Stimulated activated CD8-positive, alpha-beta memory T cell treated with anti-CD3 and anti-CD28 coated beads, Interleukin-2, amount 100 ng/mL, for 1 hour (primary cell): ENCODE results near the gene PLCXD1.
"Not testable (repeated sequence)": the region's sequence is repeated elsewhere in the genome, so short reads cannot be mapped to it uniquely, and the experiment has no call there.

ENCODE experiments used
- DNase-seq, 2 donors: peaks; one replicate each; pipeline ENCODE4 v3.0.0-alpha.2; 2020; ENCODE audit warnings: low read depth in 2 of 2

PLCXD1 gene

DNA sequence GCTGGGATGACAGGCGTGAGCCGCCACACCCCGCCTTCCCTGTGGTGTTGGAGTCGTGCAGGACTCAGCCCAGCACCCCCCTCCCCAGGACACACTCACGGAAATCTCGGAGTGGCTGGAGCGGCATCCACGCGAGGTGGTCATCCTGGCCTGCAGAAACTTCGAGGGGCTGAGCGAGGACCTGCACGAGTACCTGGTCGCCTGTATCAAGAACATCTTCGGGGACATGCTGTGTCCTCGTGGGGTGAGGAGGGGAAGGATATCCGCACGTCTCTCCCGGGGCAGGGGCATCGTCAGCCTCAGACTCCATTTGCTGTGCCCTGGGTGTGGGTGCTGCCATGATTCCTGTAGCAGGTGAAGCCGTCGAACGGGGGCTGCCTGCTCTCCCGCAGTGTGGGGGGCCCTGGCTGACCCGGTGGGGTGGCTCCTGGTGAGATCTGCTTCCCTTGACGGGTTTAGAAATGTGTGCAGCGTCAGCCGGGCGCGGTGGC, 10.3 kb downstream of the PLCXD1 start:
- DNase-seq = no peak

DNA sequence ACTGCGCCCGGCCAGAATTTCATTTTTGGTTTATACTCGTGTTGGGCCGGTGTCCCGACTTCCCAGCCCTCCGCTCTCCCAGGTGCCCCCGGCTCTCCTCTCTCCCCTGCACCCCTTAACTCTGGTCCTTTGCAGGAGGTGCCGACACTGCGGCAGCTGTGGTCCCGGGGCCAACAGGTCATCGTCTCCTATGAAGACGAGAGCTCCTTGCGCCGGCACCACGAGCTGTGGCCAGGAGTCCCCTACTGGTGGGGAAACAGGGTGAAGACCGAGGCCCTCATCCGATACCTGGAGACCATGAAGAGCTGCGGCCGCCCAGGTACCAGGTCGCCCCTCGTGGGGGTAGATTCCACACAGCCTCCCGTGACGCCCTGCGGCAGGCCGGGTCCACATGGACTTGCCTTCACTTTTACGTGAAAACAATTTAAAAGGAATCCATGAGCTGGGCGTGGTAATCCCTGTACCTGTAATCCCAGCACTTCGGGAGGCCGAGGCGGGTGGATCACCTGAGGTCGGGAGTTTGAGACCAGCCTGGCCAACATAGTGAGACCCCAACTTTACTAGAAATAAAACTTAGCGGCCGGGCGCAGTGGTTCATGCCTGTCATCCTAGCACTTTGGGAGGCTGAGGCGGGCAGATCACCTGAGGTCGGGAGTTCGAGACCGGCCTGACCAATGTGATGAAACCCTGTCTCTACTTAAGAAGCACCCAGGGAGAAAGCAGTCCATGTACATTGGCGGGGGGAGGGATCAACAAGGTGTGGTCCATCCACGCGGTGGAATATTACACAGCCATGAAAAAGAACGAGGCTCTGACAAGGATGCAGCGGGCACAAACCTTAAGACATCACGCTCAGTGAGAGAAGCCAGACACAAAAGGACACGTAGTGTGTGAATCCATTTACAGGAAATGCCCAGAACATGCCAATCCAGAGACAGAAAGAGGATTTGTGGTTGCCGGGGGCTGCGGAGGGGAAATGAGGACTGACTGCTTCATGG, 12.0 kb downstream of the PLCXD1 start:
- no peak for DNase-seq

DNA sequence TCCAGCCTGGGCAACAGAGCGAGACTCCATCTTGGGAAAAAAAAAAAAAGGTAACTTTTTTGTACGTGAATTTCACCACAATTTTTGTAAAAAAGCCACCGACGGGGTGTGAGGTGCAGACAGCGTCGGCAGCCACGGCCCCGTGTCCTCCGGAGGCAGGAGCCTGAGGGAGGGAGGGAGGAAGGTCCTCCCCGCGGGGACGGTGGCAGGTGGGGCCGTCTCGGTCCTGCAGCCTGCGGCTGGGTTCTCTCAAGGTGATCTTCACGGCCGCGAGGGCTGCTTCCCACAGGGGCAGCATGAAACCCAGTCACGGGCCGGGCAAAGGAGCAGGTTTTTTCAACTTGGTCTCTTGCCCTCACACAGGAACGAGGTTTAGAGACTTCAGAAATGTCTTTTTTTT, 14.0 kb downstream of the PLCXD1 start:
- DNase-seq = no peak

DNA sequence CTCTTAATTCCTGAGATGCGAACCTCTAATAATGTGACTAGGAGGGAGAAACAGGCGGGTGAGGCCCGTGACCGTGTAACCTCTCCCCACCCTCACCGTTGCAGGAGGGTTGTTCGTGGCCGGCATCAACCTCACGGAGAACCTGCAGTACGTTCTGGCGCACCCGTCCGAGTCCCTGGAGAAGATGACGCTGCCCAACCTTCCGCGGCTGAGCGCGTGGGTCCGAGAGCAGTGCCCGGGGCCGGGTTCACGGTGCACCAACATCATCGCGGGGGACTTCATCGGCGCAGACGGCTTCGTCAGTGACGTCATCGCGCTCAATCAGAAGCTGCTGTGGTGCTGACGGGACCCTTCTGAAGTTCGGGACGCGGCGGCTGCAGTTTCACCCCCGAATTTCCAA, 17.8 kb downstream of the PLCXD1 start:
- no peak for DNase-seq

DNA sequence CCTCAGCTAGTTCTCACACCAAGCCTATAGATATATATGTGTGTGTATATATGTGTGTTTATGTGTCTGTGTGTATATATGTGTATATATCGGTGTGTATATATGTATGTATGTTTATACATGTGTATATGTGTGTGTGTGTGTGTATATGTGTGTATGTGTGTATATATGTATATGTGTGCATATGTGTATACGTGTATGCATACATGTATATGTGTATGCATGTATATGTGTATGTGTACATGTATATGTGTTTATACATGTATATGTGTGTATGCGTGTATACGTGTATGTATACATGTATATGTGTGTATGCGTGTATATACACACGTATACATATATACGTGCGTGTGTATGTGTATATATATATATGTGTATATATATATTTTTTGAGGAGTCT, 19.2 kb downstream of the PLCXD1 start:
- no peak for DNase-seq

DNA sequence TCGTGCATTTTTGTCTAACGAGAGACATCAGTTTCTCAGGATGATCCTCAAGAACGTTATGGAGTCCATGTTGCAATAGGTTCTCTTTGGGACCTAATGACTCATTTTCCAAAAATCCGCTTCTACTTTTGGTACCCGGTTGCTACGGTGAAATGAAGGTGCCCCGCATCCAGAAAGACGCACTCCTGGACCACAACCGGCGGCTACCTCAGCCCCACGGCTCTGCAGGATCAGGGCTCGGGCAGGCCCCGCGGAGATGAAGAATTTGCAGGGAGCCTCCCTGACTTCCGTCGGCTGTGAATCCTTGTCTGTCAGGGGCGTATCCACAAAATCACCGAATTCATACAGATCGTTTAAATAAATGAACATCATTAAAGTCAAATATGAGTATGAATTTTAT, 21.8 kb downstream of the PLCXD1 start:
- no peak for DNase-seq

DNA sequence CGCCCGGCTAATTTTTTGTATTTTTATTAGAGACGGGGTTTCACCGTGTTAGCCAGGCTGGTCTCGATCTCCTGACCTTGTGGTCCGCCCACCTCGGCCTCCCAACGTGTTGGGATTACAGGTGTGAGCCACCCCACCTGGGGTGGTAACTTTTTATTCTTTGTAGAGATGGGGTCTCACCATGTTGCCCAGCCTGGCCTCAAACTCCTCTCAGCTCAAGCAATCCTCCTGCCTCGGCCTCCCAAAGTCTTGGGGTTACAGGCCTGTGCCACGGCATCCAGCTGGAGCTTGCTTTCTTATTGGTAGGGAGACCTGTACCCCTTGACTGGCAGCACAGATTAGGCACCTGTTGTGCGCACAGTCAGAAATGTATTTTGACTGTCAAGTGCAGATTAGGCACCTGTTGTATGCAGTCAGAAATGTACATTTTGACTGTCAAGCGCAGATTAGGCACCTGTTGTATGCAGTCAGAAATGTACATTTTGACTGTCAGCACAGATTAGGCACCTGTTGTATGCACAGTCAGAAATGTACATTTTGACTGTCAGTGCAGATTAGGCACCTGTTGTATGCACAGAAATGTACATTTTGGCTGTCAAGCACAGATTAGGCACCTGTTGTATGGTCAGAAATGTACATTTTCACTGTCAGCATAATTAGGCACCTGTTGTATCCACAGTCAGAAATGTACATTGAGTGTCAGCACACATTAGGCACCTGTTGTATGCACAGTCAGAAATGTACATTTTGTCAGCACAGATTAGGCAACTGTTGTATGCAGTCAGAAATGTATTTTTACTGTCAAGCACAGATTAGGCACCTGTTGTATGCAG, 24.8 kb downstream of the PLCXD1 start:
- not testable (repeated sequence) for DNase-seq

DNA sequence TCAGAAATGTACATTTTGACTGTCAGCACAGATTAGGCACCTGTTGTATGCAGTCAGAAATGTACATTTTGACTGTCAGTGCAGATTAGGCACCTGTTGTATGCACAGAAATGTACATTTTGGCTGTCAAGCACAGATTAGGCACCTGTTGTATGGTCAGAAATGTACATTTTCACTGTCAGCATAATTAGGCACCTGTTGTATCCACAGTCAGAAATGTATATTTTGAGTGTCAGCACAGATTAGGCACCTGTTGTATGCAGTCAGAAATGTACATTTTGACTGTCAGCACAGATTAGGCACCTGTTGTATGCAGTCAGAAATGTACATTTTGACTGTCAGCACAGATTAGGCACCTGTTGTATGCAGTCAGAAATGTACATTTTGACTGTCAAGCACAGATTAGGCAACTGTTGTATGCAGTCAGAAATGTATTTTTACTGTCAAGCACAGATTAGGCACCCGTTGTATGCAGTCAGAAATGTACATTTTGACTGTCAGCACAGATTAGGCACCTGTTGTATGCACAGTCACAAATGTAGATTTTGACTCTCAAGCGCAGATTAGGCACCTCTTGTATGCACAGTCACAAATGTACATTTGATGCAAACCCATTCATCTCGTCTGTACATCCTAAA, 25.6 kb downstream of the PLCXD1 start:
- not testable (repeated sequence) for DNase-seq

DNA sequence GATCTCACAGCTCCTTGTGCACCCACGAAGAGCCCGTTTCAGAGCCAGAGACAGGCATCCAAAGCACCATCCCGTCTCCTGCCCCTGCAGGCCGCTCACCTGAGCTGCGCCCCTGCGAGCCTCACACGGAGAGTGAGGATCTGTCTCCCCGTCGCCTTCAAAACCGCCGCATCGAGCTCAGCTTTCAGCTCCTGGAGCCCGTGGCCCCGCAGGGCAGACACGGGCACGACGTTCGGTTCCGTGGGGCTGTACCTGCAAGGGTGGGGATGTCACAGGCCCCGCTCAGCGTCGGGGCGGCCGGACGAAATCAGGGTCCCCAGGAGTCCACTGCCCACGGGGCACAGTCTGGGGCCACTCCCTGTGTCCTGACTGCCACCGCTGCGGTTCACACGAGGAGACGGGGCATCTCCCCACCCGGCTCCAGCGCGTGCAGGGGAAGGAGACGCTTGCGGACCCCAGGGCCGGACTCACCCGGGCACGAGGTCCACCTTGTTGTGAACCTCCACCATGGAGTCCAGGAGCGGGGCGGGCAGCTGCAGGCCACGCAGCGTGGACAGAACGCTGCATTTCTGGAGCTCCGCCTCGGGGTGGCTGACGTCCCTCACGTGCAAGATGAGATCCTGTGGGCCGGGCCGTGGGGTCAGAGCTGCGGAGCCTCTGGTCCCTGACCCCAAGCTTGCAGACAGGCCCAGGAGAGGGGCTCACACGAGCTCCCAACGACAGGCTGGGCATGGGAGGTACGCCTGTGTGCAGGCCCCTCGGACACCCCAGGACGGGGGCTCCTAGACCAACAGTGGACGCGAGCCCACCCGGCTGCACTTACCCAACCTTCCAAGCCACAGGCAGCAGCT, 26.3 kb downstream of the PLCXD1 start:
- DNase-seq = no peak

DNA sequence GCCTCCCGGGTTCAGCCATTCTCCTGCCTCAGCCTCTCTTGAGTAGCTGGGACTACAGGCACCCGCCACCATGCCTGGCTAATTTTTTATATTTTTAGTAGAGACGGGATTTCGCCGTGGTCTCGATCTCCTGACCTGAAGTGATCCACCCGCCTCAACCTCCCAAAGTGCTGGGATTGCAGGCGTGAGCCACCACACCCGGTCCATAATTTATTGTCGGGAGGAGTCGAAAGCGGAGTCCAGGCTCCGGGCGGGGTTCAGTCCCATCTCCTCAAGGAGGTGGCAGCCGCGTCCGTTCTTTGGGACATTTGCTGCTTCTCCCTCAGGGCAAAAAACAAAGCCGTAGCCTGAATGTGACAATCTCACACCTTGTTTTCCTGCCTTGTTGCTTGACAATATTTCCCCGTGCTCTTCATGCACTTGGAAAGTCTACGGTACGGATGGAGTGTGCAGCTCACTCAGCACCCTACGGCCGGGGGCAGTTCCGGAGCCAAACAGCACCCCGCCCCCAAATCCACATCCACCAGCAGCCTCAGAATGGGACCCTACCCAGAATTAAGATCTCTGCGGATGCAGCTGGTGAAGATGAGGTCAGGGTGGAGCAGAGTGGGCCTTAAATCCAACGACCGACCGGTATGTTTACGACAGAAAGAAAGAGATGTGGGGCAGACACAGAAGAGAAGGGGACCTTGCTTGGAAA, 27.8 kb downstream of the PLCXD1 start:
- no peak for DNase-seq

DNA sequence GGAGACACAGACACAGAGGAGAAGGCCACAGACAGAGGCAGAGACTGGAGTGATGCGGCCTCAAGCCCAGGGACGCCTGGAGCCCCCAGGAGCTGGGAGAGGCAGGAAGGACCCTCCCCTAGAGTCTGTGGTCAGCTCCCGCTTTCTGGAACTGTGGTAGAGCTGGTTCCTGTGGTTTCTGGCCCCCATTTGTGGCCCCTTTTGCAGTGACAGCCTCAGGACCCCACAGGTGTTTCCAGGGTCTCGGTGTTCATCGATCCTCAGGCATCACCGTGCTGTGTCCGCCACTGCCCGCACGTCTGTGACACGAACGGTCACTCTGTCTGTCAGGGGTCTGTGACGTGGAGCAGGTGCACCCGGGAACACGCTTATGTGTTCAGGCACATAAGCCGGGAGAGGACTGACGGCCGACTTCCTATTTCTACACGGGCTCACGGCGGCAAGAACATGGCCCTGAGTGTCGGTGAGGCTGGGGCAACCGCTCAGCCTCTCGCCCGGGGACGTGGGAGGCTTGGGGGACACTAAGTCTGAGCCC, 29.5 kb downstream of the PLCXD1 start:
- no peak for DNase-seq

DNA sequence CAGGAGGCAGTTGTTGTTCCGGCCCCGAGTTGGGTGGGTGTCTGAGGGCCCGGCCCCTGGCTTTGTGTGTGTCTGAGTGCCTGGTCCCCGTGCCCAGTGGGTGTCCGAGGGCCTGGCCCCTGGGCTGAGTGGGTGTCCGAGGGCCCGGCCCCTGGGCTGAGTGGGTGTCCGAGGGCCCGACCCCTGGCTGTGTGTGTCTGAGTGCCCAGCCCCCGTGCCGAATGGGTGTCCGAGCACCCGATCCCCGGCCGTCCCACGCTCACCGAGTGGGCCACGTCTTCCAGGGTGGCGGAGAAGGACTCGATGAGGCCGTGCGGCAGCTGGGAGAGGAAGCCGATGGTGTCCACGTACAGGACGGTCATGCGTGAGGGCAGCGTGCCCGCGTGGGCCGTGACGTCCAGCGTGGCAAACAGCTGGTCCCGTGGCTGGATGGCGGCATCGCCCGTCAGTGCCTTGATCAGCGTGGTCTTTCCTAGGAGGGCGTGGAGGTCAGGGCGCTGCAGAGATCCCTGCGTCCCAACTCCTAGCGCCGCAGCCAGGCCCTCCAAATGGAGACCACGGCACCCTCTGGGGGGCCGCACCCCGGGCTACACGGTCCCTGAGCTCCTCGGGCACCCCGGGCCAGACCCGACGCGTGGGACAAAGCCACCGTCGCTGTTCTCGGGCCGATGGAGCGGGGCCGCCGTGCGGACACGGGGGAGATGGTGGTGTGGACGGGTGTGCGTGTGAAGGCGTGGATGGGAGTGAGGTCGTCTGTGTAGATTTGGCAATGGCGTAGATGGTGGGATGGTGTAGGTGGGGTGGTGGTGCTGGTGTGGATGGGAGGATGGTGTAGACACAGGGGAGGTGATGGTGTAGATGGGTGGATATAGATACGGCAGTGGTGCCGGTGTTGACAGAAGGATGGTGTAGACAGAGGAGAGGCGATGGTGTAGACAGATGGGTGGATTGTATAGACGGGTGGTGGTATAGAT, 30.3 kb downstream of the PLCXD1 start:
- DNase-seq = no peak

DNA sequence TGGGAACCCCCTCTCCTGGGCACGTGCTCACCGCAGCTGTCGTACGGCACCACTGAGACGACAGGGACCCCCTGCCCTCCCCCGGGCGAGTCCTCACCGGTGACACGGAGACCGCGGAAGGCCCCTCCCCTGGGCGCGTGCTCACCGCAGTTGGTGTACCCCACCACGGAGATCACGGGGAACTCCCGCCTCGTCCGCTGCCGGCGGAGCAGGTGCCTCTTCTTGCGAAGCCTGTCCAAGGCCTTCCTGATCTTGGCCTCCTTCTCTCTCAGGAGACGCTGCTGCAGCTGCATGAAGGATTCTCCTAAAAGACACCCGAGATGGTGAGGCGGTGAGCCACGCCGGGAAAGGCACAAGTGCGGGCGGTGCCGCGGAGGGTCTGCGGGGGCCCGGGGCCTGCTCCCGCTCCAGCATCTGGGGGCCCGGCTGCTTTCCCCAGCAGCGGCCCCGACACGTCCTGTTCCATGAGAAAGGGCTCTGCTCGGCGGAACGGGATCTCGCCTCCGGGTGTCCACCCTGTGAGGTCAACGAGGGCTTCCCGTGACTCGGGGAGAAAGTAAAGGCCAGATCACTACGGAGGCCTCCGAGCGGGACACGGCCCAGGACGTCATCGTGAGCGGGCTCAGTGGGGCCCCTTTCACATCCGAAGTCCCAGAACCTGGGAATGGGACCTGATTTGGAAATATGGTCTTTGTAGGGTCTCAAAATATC, 31.6 kb downstream of the PLCXD1 start:
- DNase-seq = no peak

DNA sequence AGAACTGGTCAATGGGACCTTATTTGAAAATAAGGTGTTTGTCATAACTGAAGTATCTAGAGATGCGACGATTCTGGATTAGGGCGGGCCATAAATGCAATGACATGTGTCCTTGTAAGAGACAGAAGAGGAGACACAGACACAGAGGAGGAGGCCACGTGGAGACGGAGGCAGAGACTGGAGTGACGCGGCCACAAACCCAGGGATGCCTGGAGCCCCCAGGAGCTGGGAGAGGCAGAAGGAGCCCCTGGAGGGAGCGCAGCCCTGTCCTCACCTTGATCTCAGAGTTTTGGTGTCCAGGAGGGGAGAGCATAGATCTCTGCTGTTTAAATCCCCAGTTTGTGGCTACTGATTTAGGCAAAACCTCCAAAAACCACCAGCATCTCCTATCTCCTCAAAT, 32.4 kb downstream of the PLCXD1 start:
- no peak for DNase-seq

DNA sequence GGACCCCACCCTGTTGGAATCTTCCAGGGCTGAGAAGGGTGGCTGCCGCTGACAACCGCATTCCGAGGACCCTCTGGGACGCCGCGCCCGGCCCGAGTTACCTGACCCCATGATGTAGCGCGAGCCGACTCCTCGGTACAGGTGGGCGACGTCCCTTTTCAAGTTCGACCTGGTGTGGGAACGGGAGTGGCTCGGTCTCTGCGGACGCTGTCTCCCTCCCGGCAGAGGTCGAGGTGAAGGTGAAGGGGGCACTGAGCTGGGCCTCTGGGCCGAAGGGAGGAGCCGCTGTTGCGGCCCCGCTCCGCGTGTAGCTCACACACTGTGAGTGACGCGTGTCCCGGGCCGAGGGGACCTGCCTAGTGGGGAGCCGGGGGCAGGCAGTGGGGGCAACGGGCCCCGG, 32.9 kb downstream of the PLCXD1 start:
- DNase-seq = no peak

DNA sequence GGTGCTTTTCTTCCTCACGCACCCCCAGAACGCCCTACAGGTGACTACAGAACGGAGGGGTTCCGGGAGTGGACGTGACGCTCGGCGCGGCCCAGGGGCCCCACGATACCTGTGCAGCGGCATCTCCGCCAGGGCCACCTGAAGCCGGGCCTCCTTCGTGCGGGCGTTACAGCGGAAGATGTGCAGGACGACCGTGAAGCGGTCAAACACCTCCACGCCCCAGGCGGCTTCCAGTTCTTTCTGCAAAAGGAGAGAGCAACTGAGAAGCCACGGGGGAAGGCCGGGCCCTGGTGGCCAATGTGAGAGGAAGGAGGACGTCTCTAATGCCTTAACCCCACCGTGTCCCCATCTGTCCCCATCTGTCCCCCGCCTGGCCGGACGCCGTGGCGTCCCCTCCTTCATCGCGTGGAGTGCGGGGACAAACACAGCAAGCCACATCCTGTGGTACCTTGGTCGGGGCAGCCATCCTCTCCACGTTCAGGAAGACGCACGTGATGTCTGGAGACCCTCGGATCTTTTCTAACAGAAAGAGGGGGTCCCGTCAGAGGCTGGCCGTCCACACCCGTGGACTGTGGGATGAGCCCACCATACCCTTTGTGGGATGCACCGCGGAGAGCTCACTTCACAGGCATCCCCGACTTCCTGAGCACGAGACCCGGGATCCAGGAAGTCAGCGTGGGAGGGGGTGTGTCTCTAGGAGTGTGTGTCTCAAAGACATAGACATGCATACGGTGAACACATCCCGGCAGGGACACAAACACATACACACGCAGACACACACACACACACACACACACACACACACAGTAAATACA, 33.8 kb downstream of the PLCXD1 start:
- no peak for DNase-seq
